GM19025 (cell line): Measurements from ENCODE around the gene PREP.
"Not testable (repeated sequence)": the region's sequence is repeated elsewhere in the genome, so short reads cannot be mapped to it uniquely, and the experiment has no call there.

Experiments
- ATAC-seq: cut with Tn5 transposase; IDR thresholded peaks from one replicate; pipeline ENCODE4 v1.9.1; 2021; ENCODE audit warnings: mild to moderate bottlenecking, low read depth, moderate library complexity; ENCODE audit not compliant: unreplicated experiment

Gene PREP

GRCh38 chr6:105276374-105276773, 126.5 kb downstream of the PREP start:
- ATAC-seq, result no peak

GRCh38 chr6:105275542-105275941, 127.3 kb downstream of the PREP start:
- no peak for ATAC-seq

GRCh38 chr6:105274678-105275077, 128.2 kb downstream of the PREP start:
- no peak for ATAC-seq

GRCh38 chr6:105273589-105273988, 129.3 kb downstream of the PREP start:
- ATAC-seq, result no peak

GRCh38 chr6:105272786-105273185, 130.1 kb downstream of the PREP start:
- ATAC-seq, result no peak

- no peak for ATAC-seq
These were observed 132.4 kb downstream of the PREP start for GRCh38 chr6:105270511-105270910.

DNA sequence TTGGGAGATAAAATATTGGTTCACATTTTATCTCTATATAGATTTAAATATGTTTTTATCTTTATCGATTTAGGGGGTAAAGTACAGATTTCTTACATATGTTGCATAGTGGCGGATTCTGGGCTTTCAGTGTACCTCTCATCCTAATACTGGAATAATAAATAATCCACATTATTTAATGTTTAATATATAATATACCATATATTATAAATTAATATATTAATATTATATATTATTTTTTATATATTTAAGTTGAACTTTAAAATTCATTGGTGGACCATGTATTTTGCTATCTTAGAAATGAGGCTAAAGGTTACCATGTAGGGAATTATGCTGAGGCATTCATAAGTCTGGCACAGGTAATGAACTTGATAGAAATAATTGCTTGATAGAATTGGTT, 133.5 kb downstream of the PREP start:
- no peak for ATAC-seq

DNA sequence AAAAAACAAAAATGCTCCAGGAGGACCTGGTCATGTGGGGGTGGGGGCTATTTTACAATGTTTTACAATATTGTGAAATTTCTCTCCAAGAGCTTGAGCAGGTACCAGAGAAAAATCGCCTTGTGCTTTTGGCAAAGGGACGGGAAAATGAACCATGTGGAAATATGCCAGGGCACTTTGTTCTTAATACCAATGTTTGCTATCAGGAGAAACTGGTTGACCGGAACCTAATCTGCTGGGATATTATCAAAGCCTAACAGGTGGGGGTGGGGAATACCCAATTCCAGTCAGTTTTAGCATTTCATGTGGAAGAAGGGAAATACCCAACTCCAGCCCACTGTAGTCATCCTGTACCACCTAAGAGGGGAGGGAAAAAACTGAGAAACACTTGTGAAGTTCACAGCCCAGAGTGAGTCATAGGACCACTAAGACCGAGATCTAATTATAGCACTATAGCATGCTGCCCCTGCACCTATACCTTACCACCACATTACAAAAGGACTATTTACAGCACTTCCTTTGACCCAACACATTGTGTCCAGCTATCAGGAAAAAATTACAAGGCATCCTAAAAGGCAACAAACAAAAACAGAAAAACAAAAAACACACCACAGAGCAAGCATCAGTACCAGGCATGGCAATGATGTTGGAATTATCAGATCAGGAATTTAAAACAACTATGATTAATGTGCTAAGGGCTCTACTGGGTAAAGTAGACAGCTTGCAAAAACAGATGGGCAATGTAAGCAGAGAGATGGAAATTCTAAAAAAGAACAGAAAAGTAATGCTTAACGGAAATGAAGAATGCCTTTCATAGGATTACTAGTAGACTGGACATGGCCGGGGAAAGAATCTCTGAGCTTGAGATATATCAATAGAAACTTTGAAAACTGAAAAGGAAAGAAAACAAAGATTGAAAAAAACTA, 138.9 kb downstream of the PREP start:
- peak; percentile 57 for ATAC-seq

DNA sequence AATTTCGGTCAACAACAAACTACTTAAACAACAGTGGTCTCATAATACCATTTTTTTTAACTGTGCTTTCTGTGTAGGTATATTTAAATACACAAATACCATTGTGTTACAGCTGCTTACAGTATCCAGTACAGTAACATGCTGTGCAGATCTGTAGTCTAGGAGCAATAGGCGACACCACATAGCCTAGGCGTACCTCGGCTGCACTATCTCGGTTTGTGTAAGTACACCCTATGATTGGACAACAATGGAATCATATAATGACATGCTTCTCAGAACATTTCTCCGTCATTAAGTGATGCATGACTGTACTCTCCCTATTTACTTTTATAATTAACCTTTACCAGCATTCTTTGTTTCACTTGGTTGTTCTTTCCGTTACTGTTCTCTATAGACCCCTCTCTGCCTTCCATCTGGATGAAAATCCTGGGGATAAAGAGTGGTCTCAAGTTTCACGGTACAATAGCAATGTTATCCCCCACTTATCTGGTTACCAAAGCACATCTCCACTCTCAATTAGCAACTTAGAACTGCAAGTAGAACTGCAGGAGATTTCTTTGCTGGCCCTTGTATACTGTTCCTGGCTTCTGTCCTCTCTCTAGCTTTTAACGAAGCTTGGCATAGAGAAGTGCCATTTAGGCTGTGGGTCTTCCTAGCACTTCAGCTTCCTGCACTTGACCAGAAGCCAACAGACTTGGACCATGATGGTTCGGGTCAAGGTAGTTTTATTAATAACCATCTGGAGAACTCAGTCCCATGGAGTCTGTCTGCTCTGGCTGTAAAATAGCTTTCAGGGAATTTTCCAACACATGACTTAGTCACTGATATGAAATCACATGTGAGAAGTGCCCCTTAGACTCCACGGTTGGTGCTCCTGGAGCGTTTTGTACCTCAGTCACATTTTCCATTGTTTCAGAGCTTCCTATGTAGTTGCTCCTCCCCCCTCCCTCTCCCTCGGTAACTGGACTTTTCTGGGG, 142.7 kb downstream of the PREP start:
- ATAC-seq, result no peak

- no peak for ATAC-seq
These were observed 144.1 kb downstream of the PREP start for GRCh38 chr6:105258816-105259215.

DNA sequence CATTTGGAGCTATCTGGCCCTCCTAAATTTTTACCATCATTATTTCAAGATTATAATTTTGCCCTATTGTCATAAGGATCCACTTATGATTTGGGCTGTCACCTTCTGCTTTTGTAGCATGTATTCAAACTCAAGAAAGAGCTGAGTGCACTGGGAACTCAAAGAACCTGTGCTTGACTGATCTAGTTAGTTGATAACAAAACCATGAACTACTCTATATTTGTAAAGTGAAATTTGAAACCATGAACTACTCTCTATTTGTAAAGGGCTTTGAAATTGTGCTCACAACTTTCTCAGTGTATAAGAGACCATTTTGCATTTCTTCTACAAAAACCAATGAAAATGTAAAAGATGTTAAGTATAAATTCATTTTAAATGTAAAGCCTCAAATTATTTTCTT, 145.5 kb downstream of the PREP start:
- no peak for ATAC-seq

- no peak for ATAC-seq
These were observed 146.3 kb downstream of the PREP start for GRCh38 chr6:105256619-105257018.

DNA sequence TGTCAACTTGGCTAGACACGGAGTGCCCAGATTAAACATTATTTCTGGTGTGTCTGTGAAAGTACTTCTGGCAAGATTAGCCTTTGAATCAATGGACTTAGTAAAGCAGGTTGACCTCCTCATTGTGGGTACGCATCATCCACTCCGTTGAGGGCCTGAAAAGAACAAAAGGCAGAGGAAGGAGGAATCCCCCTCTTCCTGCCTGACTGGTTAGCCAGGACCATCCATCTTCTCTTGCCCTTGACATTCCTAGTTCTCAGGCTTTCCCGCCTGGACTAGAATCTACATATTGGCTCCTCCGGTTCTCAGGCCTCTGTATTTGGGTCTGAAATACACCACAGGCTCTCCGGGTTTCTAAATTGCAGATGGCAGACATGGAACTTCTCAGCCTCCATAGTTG, 149.1 kb downstream of the PREP start:
- ATAC-seq, result no peak

DNA sequence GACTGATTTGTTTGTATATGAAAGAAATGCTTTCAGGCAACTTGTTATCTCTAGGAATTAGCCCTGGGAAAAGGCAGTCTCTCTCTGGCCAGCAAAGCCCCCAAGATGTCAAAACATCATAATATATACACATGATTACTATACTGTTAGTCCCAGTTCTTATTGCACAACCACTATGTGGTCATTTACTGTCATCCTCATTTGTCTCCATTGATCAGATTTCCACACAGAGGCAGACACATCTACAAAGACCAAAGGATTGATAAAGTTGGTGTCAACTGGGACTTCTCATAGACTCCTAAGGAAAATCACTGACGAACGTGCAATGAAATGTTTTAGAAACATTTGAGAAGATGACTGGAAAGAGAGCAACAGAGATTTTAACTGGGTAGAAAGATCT, 151.2 kb downstream of the PREP start:
- ATAC-seq, result no peak

DNA sequence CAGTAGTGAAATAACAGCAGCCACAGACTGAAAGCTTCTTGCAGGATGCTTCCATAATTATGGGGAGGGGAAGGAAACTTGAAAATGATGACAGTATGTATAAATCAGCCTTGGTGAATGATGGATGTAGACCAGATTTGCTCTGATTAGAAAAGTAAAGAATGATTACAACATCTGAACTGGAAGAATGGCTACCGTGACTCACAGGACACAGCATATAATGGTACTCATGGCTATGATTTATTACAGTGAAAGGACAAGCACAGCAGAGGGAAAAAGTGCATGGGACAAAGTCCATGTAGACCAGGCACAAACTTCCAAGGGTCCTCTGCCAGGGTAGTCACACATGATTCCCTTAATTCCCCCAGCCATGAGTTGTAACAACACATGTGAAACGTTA, 152.3 kb downstream of the PREP start:
- ATAC-seq, result no peak

GRCh38 chr6:105243487-105243886, 159.4 kb downstream of the PREP start:
- ATAC-seq, result no peak

DNA sequence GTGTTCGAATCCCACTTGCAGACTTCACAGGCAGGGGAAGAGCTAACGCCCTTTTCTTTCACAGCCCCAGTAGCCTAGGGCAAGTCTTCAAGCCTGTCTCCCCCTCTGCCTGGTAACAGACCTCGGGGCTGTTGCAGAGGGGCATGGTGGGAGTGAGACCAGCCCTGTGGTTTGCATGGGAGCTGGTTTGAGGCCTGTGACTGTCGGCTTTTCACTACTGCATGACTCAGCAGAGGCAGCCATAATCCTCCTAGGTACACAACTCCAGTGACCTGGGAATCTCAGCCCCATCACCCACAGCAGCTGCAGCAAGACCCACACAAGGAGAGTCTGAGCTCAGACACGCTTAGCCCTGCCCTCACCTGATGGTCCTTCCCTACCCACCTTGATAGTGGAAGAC, 167.7 kb downstream of the PREP start:
- no peak for ATAC-seq

DNA sequence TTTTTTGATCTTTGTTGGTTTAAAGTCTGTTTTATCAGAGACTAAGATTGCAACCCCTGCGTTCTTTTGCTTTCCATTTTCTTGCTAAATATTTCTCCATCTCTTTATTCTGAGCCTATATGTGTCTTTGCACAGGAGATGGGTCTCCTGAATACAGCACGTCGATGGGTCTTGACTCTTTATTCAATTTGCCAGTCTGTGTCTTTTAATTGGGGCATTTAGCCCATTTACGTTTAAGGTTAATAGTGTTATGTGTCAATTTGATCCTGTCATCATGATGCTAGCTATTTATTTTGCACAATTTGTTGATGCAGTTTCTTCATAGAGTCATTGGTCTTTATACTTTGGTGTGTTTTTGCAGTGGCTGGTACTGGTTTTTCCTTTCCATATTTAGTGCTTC, 171.1 kb downstream of the PREP start:
- not testable (repeated sequence) for ATAC-seq
